Breast epithelium (tissue), 3 donors: Measurements from ENCODE around the gene LGR5.

Experiments used
- POLR2A ChIP-seq: fragments of 450-650 bp; IDR thresholded peaks from one replicate; pipeline ENCODE4 v1.6.1; 2016; ENCODE audit warnings: antibody characterized with exemption, mild to moderate bottlenecking, moderate library complexity
- POLR2AphosphoS5 ChIP-seq, 3 donors: sonication (generic); formaldehyde crosslinking; IDR thresholded peaks; one replicate each; pipeline ENCODE4 v1.6.1; 2017; ENCODE audit warnings: antibody characterized with exemption in 3 of 3
- TF ChIP-seq, protein P1 (sequence below), 3 donors: fragments of 450-650 bp; IDR thresholded peaks; one replicate each; pipeline ENCODE4 v1.5.1; 2016 to 2017; ENCODE audit warnings: antibody characterized with exemption in 3 of 3, mild to moderate bottlenecking in 3 of 3, moderate library complexity in 3 of 3

GRCh38 chr12:71426300-71427047 lies 13.1 kb upstream of the LGR5 start:
- TF ChIP-seq POLR2A: no peak
- TF ChIP-seq, protein P1, sequence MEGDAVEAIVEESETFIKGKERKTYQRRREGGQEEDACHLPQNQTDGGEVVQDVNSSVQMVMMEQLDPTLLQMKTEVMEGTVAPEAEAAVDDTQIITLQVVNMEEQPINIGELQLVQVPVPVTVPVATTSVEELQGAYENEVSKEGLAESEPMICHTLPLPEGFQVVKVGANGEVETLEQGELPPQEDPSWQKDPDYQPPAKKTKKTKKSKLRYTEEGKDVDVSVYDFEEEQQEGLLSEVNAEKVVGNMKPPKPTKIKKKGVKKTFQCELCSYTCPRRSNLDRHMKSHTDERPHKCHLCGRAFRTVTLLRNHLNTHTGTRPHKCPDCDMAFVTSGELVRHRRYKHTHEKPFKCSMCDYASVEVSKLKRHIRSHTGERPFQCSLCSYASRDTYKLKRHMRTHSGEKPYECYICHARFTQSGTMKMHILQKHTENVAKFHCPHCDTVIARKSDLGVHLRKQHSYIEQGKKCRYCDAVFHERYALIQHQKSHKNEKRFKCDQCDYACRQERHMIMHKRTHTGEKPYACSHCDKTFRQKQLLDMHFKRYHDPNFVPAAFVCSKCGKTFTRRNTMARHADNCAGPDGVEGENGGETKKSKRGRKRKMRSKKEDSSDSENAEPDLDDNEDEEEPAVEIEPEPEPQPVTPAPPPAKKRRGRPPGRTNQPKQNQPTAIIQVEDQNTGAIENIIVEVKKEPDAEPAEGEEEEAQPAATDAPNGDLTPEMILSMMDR (IDR thresholded peaks at IDR 0.05): no peak
- TF ChIP-seq POLR2AphosphoS5 (IDR thresholded peaks at IDR 0.05): no peak
